Muscle of back (tissue), 13 donors: ENCODE measurements around the gene ASPSCR1. TPM values are rescaled to one million over a fixed set of nuclear protein-coding genes. Genes with fewer than 3 reads are reported as not detected.
A peak's percentile ranks its signal among the peaks of the same experiment; 100 is the strongest.

Experiments used
- DNase-seq, 3 donors: peaks; one replicate each; pipeline versions ENCODE4 v3.0.0 to v3.0.0-alpha.2; 2013
- long read RNA-seq, 9 donors: transcript quantifications; one replicate each; lab custom pipeline, GENCODE V29; 2026
- polyA plus RNA-seq, 10 donors: library from polyadenylated mRNA; unstranded; fragments of 120-200 nt; gene quantifications; one replicate each; pipeline ENCODE4 v1.2.1, GENCODE V29; 2013; ENCODE audit not compliant: insufficient read length in 10 of 10

ASPSCR1 gene, protein sequence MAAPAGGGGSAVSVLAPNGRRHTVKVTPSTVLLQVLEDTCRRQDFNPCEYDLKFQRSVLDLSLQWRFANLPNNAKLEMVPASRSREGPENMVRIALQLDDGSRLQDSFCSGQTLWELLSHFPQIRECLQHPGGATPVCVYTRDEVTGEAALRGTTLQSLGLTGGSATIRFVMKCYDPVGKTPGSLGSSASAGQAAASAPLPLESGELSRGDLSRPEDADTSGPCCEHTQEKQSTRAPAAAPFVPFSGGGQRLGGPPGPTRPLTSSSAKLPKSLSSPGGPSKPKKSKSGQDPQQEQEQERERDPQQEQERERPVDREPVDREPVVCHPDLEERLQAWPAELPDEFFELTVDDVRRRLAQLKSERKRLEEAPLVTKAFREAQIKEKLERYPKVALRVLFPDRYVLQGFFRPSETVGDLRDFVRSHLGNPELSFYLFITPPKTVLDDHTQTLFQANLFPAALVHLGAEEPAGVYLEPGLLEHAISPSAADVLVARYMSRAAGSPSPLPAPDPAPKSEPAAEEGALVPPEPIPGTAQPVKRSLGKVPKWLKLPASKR
- 10 to 100 TPM; 15.5 to 28.4 (median 21.6) TPM for polyA plus RNA-seq
- long read RNA-seq, donor 1, full-length matches to known transcripts, result 6 of 6 reads
- long read RNA-seq, donor 1, partial matches to known transcripts, result 0 of 6 reads
- long read RNA-seq, donor 1, other reads (novel, unspliced or antisense), result 0 of 6 reads
- long read RNA-seq, donor 2, partial matches to known transcripts, result 0 of 6 reads
- long read RNA-seq, donor 2, other reads (novel, unspliced or antisense), result 0 of 6 reads
- long read RNA-seq, donor 3, result 0 reads
- long read RNA-seq, donor 4, full-length matches to known transcripts, result 6 of 6 reads
- long read RNA-seq, donor 4, partial matches to known transcripts, result 0 of 6 reads
- long read RNA-seq, donor 4, other reads (novel, unspliced or antisense), result 0 of 6 reads
- long read RNA-seq, donor 5, partial matches to known transcripts, result 5 of 10 reads
- long read RNA-seq, donor 5, other reads (novel, unspliced or antisense), result 0 of 10 reads
- long read RNA-seq, donor 6, partial matches to known transcripts, result 0 of 5 reads
- long read RNA-seq, donor 6, other reads (novel, unspliced or antisense), result 0 of 5 reads
- long read RNA-seq, donor 7, partial matches to known transcripts, result 0 of 4 reads
- long read RNA-seq, donor 7, other reads (novel, unspliced or antisense), result 0 of 4 reads
- long read RNA-seq, donor 8, full-length matches to known transcripts, result 5 of 5 reads
- long read RNA-seq, donor 8, partial matches to known transcripts, result 0 of 5 reads
- long read RNA-seq, donor 8, other reads (novel, unspliced or antisense), result 0 of 5 reads
- long read RNA-seq, donor 9, result 0 reads

DNA sequence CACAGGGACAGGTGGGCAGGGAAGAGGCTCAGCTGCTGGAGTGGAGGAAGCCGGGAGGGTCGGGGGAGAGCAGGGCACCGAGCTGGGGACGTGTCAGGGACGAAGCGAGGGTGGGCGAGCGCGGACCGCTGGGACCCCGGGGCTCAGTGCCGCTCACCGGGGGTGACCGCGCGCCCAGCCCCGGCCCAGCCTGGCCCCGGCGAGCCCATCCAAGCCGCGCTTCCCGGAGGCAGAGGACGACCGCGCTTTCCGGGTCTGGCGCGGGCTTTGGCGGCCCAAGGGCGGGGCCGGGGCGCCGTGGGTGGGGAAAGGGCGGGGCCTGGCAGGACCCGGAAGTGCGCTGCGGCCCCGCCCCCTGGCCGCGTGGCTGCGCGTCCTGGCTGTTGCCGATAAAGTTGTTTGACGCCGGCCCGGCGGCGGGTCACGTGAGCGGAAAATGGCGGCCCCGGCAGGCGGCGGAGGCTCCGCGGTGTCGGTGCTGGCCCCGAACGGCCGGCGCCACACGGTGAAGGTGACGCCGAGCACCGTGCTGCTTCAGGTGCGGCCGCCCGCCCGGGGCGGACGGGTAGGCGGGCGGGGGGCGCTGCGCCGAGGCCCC is at the start of gene ASPSCR1:
Gene ASPSCR1, plus strand, starts transcription at position 419 of the 598 bp plus-strand sequence. Its CDS starts 18 bp downstream, at position 437.
- DNase-seq, result peak; percentile 91 to 96 (median 96)

DNA sequence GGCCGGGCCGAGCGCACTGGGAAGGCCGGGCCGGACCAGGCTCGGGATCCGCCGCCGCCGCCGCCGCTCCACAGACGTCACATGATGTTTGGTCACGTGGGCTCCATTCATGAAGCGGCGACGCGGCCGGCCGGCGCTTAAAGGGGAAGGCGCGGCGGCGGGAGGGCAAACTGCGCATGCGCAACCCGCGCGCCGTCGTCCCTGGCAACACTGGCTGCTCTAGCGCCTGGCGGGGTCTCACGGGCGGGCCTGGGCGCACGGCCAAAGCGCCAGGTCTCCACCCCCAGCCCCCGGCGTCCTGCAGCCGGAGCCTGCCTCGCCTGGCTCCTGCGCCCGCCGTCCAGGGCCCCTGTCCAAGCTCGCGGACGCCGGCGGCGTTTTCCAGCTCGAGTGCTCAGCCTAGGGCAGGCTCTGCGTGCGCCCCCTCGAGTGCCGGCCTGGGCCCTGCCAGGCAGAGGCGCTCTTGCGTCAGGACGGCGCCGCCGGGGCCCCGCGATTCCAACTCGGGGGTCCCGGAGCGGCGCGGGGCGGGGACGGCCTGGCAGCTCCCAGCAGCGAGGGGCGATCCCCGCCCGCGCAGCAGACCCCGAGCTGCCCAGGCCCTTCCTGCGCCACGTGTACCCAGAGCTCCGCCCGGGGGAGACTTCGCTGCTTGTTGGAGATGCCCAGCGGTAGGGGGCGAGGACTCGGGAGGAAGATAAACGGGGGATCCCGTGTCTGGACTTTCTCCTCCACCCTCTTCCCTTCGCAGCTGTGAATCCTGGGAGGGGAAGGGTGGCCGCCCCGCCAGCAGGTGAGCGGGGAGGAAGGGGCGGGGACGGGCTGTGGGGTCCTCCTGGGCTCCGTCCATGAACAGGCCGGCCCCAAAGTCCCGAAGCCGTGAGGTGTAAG is 49.5 kb upstream of the ASPSCR1 start, which contains the start of gene MAFG:
Gene MAFG, minus strand, starts transcription at position 83 of the 891 bp plus-strand sequence. CDS start 4,550 bp downstream, outside the sequence.
- peak; percentile 96 to 99 (median 98) for DNase-seq

DNA sequence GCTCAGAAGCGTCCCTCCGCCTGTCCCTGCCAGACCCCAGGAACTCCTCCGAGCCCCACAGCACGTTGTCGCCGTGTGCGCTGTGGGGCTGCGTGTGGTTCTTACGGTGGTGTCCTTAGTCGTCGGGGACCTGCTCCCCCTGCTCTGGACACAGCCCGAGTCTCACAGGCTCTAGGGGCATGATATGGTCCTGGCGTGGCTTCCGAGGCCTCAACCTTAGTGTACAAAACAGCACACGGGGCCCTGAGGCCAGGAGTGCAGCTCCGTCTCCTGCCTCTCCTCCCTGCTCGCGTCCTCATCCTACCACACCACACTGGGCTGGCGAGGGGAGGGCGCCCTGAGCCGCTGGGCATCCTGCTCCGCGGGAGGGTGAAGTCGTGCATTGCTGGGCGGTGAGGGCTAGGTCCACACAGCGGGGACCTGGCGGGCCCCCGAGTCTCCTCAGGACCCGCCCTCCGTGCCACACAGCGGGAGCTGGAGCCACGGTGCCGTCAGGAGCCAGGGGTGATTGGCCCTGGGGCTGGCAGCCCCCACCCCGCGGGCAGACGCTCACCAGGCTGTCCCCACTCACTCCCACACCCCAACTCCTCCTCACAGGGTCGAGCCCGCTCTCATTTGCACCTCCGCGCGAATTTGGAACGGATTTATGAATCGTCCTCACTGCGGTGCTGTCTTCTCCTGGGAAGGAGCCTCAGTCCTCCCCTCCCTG is 48.7 kb upstream of the ASPSCR1 start:
- no peak for DNase-seq

DNA sequence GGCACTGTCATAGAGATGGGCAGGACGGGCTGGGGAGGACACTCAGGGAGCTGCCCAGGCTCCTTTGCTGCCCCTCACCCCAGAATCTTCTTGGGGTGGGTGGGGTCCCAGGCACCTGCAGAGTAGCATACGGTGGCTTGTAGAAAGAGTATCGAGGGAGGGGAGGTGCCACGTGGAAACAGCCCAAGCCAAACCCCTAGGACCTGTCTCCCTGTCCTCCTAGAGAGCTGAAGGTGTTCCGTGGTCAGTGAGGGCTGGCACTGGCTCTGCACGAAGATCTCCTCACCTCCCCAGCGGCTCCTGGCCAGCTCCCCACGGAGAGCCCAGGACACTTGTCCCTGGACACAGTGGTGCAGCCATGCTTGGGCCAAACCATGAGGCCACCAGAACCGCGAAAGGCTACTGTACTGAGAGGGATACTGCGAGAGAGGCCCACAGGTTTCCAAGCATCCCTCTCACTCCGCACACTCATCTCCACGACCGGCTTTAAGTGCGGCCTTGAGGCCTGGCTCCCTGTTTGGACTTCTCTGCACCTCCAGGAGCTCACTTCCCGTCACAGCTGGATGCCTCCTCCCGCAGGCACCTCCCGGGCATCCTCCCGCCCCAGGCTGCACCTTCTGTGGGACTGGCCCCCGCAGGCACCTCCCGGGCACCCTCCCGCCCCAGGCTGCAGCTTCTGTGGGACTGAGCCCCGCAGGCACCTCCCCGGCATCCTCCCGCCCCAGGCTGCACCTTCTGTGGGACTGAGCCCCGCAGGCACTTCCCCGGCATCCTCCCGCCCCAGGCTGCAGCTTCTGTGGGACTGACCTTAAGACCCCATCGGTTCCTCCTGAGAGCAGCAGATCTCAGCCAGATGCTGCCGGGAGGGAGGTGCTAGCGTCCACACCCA is 47.9 kb upstream of the ASPSCR1 start:
- no peak for DNase-seq

DNA sequence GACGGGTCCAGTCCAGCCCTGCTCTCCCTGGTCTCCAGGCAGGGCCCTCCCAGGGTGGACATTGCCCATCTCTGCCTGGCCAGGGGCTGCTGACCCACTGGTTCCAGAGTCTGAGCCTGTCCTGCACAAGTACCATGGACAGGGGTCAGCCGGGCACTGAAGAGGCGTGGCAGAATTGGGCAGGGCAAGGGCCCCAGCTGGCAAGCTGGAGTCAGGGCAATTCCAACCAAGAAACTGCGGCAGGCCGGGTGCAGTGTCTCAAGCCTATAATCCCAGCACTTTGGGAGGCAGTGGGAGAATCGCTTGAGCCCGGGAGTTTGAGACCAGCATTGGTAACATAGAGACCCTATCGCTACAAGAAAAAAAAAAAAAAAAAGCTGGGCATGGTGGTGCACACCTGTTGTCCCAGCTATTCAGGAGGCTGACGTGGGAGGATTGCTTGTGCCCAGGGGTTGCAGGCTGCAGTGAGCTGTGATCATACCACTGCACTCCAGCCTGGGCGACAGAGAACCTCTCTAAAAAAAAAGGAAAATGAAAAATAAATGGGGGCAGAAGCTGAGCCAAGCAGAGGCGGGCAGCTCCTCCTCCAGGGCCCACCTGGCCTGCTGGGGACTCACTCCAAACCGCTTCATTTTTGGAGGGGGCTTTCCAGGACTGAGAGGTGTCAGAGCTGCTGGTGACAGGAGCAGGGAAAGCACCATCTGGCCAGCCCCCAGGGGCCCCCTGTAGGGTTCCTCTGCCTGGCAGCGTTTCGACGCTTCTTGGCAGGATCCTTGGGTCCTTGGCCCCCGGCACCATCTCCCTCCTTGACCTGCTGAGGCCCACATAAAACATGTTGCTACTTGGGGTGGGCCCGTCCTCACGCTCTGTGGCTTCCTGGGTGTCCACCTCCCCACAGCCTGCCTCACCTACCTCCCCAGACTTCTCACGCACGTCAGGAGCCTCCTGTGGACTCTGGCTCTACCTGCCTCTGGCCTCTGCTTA is 47.0 kb upstream of the ASPSCR1 start:
- DNase-seq, result no peak

DNA sequence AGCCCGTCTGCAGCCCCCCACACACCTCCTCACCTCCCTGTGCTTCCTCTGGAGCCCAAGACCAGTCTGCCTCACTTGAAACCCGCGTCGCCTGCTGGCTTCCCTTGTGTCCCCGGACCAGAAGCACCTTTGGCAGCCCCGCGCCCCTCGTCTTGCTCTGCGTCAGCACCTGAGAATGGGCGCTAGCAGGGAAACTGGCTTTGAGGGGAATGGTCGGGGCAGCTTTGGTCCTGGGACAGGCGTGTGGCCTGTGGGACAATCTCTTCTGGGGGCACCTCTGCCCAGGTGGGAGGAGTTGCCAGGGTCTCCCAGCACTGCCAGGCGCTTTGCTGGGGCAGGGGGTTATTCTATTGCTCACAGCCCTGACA is 46.3 kb upstream of the ASPSCR1 start:
- DNase-seq, result no peak

GRCh38 chr17:81931557-81932332 is 45.7 kb upstream of the ASPSCR1 start:
- DNase-seq, result no peak

DNA sequence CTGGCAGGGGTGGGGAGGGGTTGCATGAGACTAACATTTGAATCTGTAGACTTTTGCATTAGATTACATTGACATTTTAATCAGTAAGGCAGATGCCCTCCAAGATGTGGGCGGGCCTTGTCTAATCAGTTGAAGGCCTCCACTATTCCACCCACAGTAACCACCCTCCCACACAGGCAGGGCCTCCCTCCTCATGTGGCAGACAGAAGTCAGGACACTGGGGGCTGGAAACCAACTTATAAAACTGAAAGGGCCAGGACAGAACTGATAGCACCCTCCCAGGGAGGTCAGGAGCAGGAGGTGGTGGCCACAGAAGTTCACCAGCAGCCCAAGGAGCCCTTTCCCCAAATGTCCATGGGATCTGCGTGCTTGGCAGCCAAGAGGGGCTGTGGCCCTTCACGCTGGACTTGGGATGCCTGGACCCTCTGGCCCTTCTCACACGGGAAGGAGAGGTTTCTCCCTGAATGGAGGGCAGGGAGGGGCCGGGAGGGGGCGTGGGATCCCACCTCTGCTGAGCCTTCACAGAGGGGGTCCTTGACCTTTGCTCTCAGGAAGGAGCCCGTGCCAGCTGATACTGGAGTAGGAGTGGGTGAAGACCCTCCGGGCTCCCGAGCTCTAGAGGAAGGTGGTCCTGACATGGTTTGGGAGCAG is 45.0 kb upstream of the ASPSCR1 start:
- no peak for DNase-seq

GRCh38 chr17:81933178-81933699 is 44.2 kb upstream of the ASPSCR1 start:
- DNase-seq, result no peak

GRCh38 chr17:81934098-81934757 is 43.2 kb upstream of the ASPSCR1 start:
- DNase-seq, result no peak

GRCh38 chr17:81934850-81935708 is 42.4 kb upstream of the ASPSCR1 start:
- DNase-seq, result no peak

DNA sequence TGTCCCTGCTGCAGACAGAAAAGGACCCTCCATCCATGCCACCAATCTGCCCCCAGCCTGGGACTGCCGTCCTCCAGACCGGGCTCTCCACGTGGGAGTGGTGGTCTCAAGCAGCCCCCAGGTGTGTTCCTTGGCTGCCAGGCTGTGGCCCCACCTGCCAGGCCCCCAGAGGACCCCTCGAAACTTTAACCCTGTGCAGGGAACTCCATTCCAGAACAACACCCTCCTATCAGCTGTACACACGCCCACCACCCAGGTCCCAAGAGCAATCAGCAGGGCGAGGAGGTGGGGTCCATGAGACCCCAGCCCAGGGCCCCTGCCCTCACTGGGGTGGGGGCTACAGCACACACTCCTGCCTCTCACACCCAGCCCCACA is 41.7 kb upstream of the ASPSCR1 start:
- DNase-seq, result no peak

DNA sequence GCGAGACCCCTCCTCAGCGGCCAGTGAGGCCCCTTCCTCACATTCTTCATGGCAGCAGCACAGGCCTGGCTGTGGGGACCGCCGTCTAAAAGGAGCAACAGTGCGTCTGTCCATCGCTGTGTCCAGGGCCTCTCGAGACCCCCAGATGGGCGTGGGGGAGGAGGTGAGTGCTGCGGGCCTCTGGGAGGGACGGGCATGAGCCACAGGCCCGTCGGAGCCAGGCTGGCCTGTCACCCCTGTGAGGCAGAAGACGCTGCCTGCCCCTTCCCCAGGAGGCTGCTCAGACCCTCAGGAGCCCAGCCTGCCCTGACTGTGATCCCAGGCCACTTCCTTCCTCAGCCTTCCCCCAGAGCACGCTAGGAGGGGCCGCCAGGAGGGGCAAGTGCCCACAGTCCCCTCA is 38.2 kb upstream of the ASPSCR1 start:
- DNase-seq, result no peak

- no peak for DNase-seq
Measured at GRCh38 chr17:81939881-81940385, 37.5 kb upstream of the ASPSCR1 start.
